B cell (primary cell): ENCODE data around the gene PVR.

Experiments used
- CTCF ChIP-seq: fragments of 200-600 bp; IDR thresholded peaks from one replicate; pipeline ENCODE4 v1.8.0; 2022; ENCODE audit warnings: antibody characterized with exemption, mild to moderate bottlenecking
- EZH2 ChIP-seq: IDR thresholded peaks from 2 replicates; pipeline ENCODE4 v1.6.1; 2012; ENCODE audit warnings: borderline replicate concordance, low read depth, mild to moderate bottlenecking, moderate library complexity, low read length; ENCODE audit not compliant: insufficient read depth, poor library complexity, severe bottlenecking

- TF ChIP-seq CTCF (no peak), EZH2 (no peak)
Observed at GRCh38 chr19:44700547-44700946, 56.8 kb downstream of the PVR start.
